BJ (cell line): Measurements from ENCODE around the gene LGALS3BP. TPM values are rescaled to one million over a fixed set of nuclear protein-coding genes. Genes with fewer than 3 reads are reported as not detected.

Experiments used
- CTCF ChIA-PET: fragments of 350-600 bp; formaldehyde crosslinking; extraction: SDS; loops from one replicate; lab custom pipeline; 2021; ENCODE audit warnings: antibody characterized with exemption, inconsistent platforms; lab: Yijun Ruan, JAX
- POLR2A ChIA-PET: fragments of 300-600 bp; sonication (Branson Sonifier 250); formaldehyde crosslinking; extraction: SDS; loops from one replicate; lab custom pipeline; 2021; ENCODE audit warnings: antibody characterized with exemption; lab: Charles Lee
- DNase-seq: peaks from one replicate; pipeline ENCODE4 v3.0.0-alpha.2; 2011; ENCODE audit warnings: low read depth
- H3K27me3 ChIP-seq: 2 replicates; pipeline ENCODE4 v1.6.0; 2011; ENCODE audit warnings: low read length; ENCODE audit not compliant: control insufficient read depth, insufficient read depth
- H3K36me3 ChIP-seq: 2 replicates; pipeline ENCODE4 v1.5.1; 2011; ENCODE audit warnings: low read length; ENCODE audit not compliant: control insufficient read depth, insufficient read depth
- H3K4me3 ChIP-seq: 2 replicates; pipeline ENCODE4 v1.5.1; 2011; ENCODE audit warnings: low read depth, mild to moderate bottlenecking, control low read depth, low read length
- CTCF ChIP-seq: IDR thresholded peaks from 2 replicates; pipeline ENCODE4 v1.5.1; 2011; ENCODE audit warnings: low read depth, mild to moderate bottlenecking, control low read depth, inconsistent platforms, low read length, moderate library complexity; ENCODE audit not compliant: insufficient read depth
- polyA plus RNA-seq: library from polyadenylated mRNA; depleted of rRNA; stranded (reverse); fragments of >200 nt; gene quantifications from 2 replicates; pipeline ENCODE4 v1.2.3, GENCODE V29; 2011

LGALS3BP gene
- polyA plus RNA-seq, 1 experiment, result 102 TPM

GRCh38 chr17:78976907-78977680 is 2.6 kb downstream of the LGALS3BP start:
- no peaks in the 10 kb centered on the region for H3K27me3 ChIP-seq
- CTCF ChIA-PET, result no interaction called here
- 0 out of 2 replicates have a peak, but pooled peaks cover 1% of the 10 kb centered on the region for H3K36me3 ChIP-seq
- DNase-seq, result no peak
- TF ChIP-seq CTCF, result no peak
- no peak overlapping the region for H3K4me3 ChIP-seq
- POLR2A ChIA-PET, result no interaction called here

- H3K4me3 ChIP-seq, result no peak overlapping the region
- TF ChIP-seq CTCF, result no peak
- DNase-seq, result peak; percentile 68
- POLR2A ChIA-PET, result no interaction called here
- 0 out of 2 replicates have a peak, but pooled peaks cover 1% of the 10 kb centered on the region for H3K36me3 ChIP-seq
- CTCF ChIA-PET, result interaction anchor here (1.2 to 3.8 kb wide), 2 partner anchors 62 to 109 kb away, joined by 4 to 14 read pairs; no protein-coding TSS in a partner anchor
- H3K27me3 ChIP-seq, result no peaks in the 10 kb centered on the region
These were observed 4.8 kb downstream of the LGALS3BP start for GRCh38 chr17:78974635-78975591.

- DNase-seq, result no peak
- CTCF ChIA-PET, result interaction anchor here (1.8 to 3.8 kb wide), 3 partner anchors 90 to 108 kb away, joined by 5 to 27 read pairs (median 14); no protein-coding TSS in a partner anchor
- 0 out of 2 replicates have a peak, but pooled peaks cover 1% of the 10 kb centered on the region for H3K36me3 ChIP-seq
- no peaks in the 10 kb centered on the region for H3K27me3 ChIP-seq
- no peak overlapping the region for H3K4me3 ChIP-seq
- POLR2A ChIA-PET, result no interaction called here
- TF ChIP-seq CTCF, result no peak
These were observed 5.8 kb downstream of the LGALS3BP start for GRCh38 chr17:78973792-78974520.

GRCh38 chr17:78973196-78973595 is 6.5 kb downstream of the LGALS3BP start:
- no peak for TF ChIP-seq CTCF
- DNase-seq, result no peak
- ChIA-PET POLR2A (no interaction called here), CTCF (interaction anchor here (1.8 to 3.8 kb wide), 3 partner anchors 90 to 107 kb away, joined by 5 to 27 read pairs (median 14); no protein-coding TSS in a partner anchor)
- Histone ChIP-seq H3K4me3 (no peak overlapping the region), H3K27me3 (no peaks in the 10 kb centered on the region), H3K36me3 (0 out of 2 replicates have a peak, but pooled peaks cover 1% of the 10 kb centered on the region)
